IMR-90 (cell line): Measurements from ENCODE around the gene UBD. TPM values are rescaled to one million over a fixed set of nuclear protein-coding genes. Genes with fewer than 3 reads are reported as not detected.

Source experiments
- ATAC-seq: fragments of 200-7000 bp; cut with Tn5 transposase; 2 replicates; pipeline ENCODE4 v1.9.1; 2020; ENCODE audit warnings: low read depth, mild to moderate bottlenecking, moderate library complexity
- BruUV-seq: library from RNA; stranded (reverse); fragments of 400-500 nt; replicated peaks from 2 replicates; lab custom pipeline; 2021; lab: Mats Ljungman, UMichigan
- CTCF ChIA-PET: fragments of 300-600 bp; formaldehyde crosslinking; extraction: SDS; loops from one replicate; lab custom pipeline; 2021; ENCODE audit warnings: antibody characterized with exemption; lab: Yijun Ruan, JAX
- POLR2A ChIA-PET: fragments of 300-600 bp; sonication (Branson Sonifier 250); formaldehyde crosslinking; loops from one replicate; lab custom pipeline; 2022; ENCODE audit warnings: antibody characterized with exemption; ENCODE audit not compliant: unreplicated experiment; lab: Charles Lee
- DNase-seq: peaks from one replicate; pipeline ENCODE4 v3.0.0; 2013
- H2AFZ ChIP-seq: replicated peaks from 2 replicates; pipeline ENCODE3; 2013; ENCODE audit warnings: low read length, mild to moderate bottlenecking; ENCODE audit not compliant: poor library complexity
- H2AK5ac ChIP-seq: 2 replicates; pipeline ENCODE4 v1.6.1; 2013; ENCODE audit warnings: low read depth, low read length, inconsistent platforms
- H2AK9ac ChIP-seq: replicated peaks from 2 replicates; pipeline ENCODE3; 2013; ENCODE audit warnings: mild to moderate bottlenecking, low read depth, low read length, moderate library complexity; ENCODE audit not compliant: poor library complexity
- H2BK120ac ChIP-seq: 2 replicates; pipeline ENCODE4 v1.6.1; 2013; ENCODE audit warnings: low read depth, low read length, inconsistent platforms
- H2BK15ac ChIP-seq: 3 replicates; pipeline ENCODE4 v1.6.1; 2013; ENCODE audit warnings: low read depth, low read length, inconsistent platforms
- H2BK20ac ChIP-seq: 2 replicates; pipeline ENCODE4 v1.6.1; 2013; ENCODE audit warnings: low read depth, mild to moderate bottlenecking, inconsistent platforms, low read length, moderate library complexity
- H2BK5ac ChIP-seq: 2 replicates; pipeline ENCODE4 v1.6.1; 2013; ENCODE audit warnings: mild to moderate bottlenecking, low read depth, low read length, inconsistent platforms; ENCODE audit not compliant: poor library complexity, severe bottlenecking
- H3K14ac ChIP-seq: replicated peaks from 2 replicates; pipeline ENCODE4 v1.6.1; 2013; ENCODE audit warnings: low read depth, low read length, inconsistent platforms
- H3K18ac ChIP-seq: 2 replicates; pipeline ENCODE4 v1.6.1; 2013; ENCODE audit warnings: low read depth, low read length, control low read depth
- H3K23ac ChIP-seq: 2 replicates; pipeline ENCODE4 v1.6.1; 2013; ENCODE audit warnings: low read depth, low read length, inconsistent platforms
- H3K27ac ChIP-seq: 2 replicates; pipeline ENCODE4 v1.5.1; 2013; ENCODE audit warnings: mild to moderate bottlenecking, control low read depth, low read length; ENCODE audit not compliant: insufficient read depth
- H3K27me3 ChIP-seq: 2 replicates; pipeline ENCODE4 v1.6.1; 2013; ENCODE audit warnings: low read length; ENCODE audit not compliant: control insufficient read depth, insufficient read depth
- H3K36me3 ChIP-seq: 2 replicates; pipeline ENCODE4 v1.6.1; 2013; ENCODE audit warnings: low read length, mixed read lengths; ENCODE audit not compliant: control insufficient read depth, insufficient read depth
- H3K4ac ChIP-seq: 2 replicates; pipeline ENCODE4 v1.6.1; 2013; ENCODE audit warnings: low read depth, low read length, inconsistent platforms
- H3K4me1 ChIP-seq: 2 replicates; pipeline ENCODE4 v1.6.1; 2013; ENCODE audit warnings: low read length, mixed read lengths; ENCODE audit not compliant: control insufficient read depth, insufficient read depth
- H3K4me2 ChIP-seq: 2 replicates; pipeline ENCODE4 v1.6.1; 2013; ENCODE audit warnings: low read depth, mild to moderate bottlenecking, control low read depth, low read length, moderate library complexity
- H3K4me3 ChIP-seq: 2 replicates; pipeline ENCODE4 v1.5.1; 2013; ENCODE audit warnings: low read depth, mild to moderate bottlenecking, control low read depth, low read length, moderate library complexity; ENCODE audit not compliant: insufficient read depth
- H3K56ac ChIP-seq: 2 replicates; pipeline ENCODE4 v1.6.1; 2013; ENCODE audit warnings: low read length, inconsistent platforms; ENCODE audit not compliant: insufficient read depth; ENCODE audit errors: extremely low read depth
- H3K79me1 ChIP-seq, 2 experiments: 2 replicates each; pipeline ENCODE4 v1.6.1; 2013; ENCODE audit warnings: low read length in 2 of 2, inconsistent platforms in 1 of 2, low read depth in 1 of 2
- H3K9ac ChIP-seq: 2 replicates; pipeline ENCODE4 v1.6.1; 2013; ENCODE audit warnings: low read depth, low read length, control low read depth
- H3K9me1 ChIP-seq: 2 replicates; pipeline ENCODE4 v1.6.1; 2013; ENCODE audit warnings: low read length, inconsistent platforms; ENCODE audit not compliant: insufficient read depth
- H3K9me3 ChIP-seq: 2 replicates; pipeline ENCODE4 v1.6.1; 2013; ENCODE audit warnings: low read length; ENCODE audit not compliant: control insufficient read depth, insufficient read depth
- H4K20me1 ChIP-seq: 2 replicates; pipeline ENCODE4 v1.6.1; 2013; ENCODE audit warnings: low read length, inconsistent platforms; ENCODE audit not compliant: insufficient read depth
- H4K5ac ChIP-seq: 2 replicates; pipeline ENCODE4 v1.6.1; 2013; ENCODE audit warnings: mild to moderate bottlenecking, low read depth, low read length, control low read depth
- H4K8ac ChIP-seq, 2 experiments: 2 replicates each; pipeline ENCODE4 v1.6.1; 2013; ENCODE audit warnings: low read depth in 2 of 2, low read length in 2 of 2, control low read depth in 1 of 2, inconsistent platforms in 1 of 2
- H4K91ac ChIP-seq: 2 replicates; pipeline ENCODE4 v1.6.1; 2013; ENCODE audit warnings: low read depth, low read length, inconsistent platforms; ENCODE audit not compliant: insufficient read depth
- CEBPB ChIP-seq: IDR thresholded peaks from 2 replicates; pipeline ENCODE4 v1.6.1; 2012; ENCODE audit warnings: low read depth, low read length, improper control_type of control experiment
- CHD1 ChIP-seq: IDR thresholded peaks from 2 replicates; pipeline ENCODE4 v1.6.1; 2012; ENCODE audit warnings: low read depth, low read length, improper control_type of control experiment
- CTCF ChIP-seq: conservative IDR thresholded peaks from 2 replicates; pipeline ENCODE4 v1.5.1; 2012; ENCODE audit warnings: mild to moderate bottlenecking, low read depth, low read length, improper control_type of control experiment
- ELK1 ChIP-seq: fragments of 150-350 bp; IDR thresholded peaks from 2 replicates; pipeline ENCODE4 v1.6.1; 2016; ENCODE audit warnings: low read depth, mild to moderate bottlenecking, low read length, moderate library complexity, borderline replicate concordance
- FOS ChIP-seq: fragments of 150-350 bp; IDR thresholded peaks from 2 replicates; pipeline ENCODE4 v1.6.1; 2016; ENCODE audit warnings: low read depth, low read length
- MXI1 ChIP-seq: IDR thresholded peaks from 2 replicates; pipeline ENCODE4 v1.6.1; 2012; ENCODE audit warnings: low read depth, mild to moderate bottlenecking, low read length, moderate library complexity, borderline replicate concordance
- NFE2L2 ChIP-seq: fragments of 150-350 bp; IDR thresholded peaks from 2 replicates; pipeline ENCODE4 v1.6.1; 2016; ENCODE audit warnings: low read depth, mild to moderate bottlenecking, low read length
- POLR2A ChIP-seq: IDR thresholded peaks from 2 replicates; pipeline ENCODE4 v1.6.1; 2012; ENCODE audit warnings: mild to moderate bottlenecking, low read depth, low read length
- RAD21 ChIP-seq: IDR thresholded peaks from 2 replicates; pipeline ENCODE4 v1.6.1; 2012; ENCODE audit warnings: low read length, improper control_type of control experiment
- RFX5 ChIP-seq: IDR thresholded peaks from 2 replicates; pipeline ENCODE4 v1.8.0; 2012; ENCODE audit warnings: low read depth, mild to moderate bottlenecking, low read length, moderate library complexity
- SMC3 ChIP-seq: fragments of 150-350 bp; IDR thresholded peaks from 2 replicates; pipeline ENCODE4 v1.6.1; 2016; ENCODE audit warnings: low read depth, mild to moderate bottlenecking, antibody characterized with exemption, low read length, moderate library complexity
- WGBS, 2 experiments: methylation state at CpG; one replicate each; pipeline versions ENCODE4 v1.1.5 to v1.1.7; 2013; ENCODE audit warnings: missing lambda C conversion rate in 2 of 2; ENCODE audit not compliant: insufficient read length in 1 of 2; ENCODE audit errors: extremely low coverage in 2 of 2; 5-methylcytosine and 5-hydroxymethylcytosine counted together
- dilution Hi-C: fragments of 300-500 bp; cut with HindIII; formaldehyde crosslinking; loops from one replicate; pipeline ENCODE4 v1.14.3; 2018; ENCODE audit warnings: low sequenced_read_pairs; ENCODE audit not compliant: unreplicated experiment
- in situ Hi-C: fragments of 300-500 bp; cut with MboI; formaldehyde crosslinking; loops from 3 replicates; pipeline ENCODE4 v1.14.3; 2019; ENCODE audit warnings: low sequenced_read_pairs, inconsistent platforms, mixed read lengths
- intact Hi-C: fragments of 100-400 bp; cut with micrococcal nuclease; formaldehyde crosslinking; loops from 2 replicates; pipeline ENCODE4 v1.10.0; 2022
- polyA plus RNA-seq, 3 experiments: library from polyadenylated mRNA; depleted of rRNA; stranded (reverse); fragments of >200 nt; gene quantifications; 2 replicates each; pipeline ENCODE4 v1.2.3, GENCODE V29; 2012; ENCODE audit warnings: low replicate concordance in 1 of 3
- total RNA-seq: library from RNA; depleted of rRNA; stranded (reverse); fragments of >200 nt; gene quantifications from 2 replicates; pipeline ENCODE4 v1.2.3, GENCODE V29; 2012

The UBD gene
- total and polyA plus RNA-seq, 2 of the 4 experiments (the other 2 are of a cell fraction), result not detected

GRCh38 chr6:29505808-29506207 is 53.7 kb downstream of the UBD start:
- no TSS peak for BruUV-seq
- in situ Hi-C loops, result no loop called here

More at GRCh38 chr6:29505808-29506207, 53.7 kb downstream of the UBD start:
- WGBS, 2 experiments, result 51% methylated on average over 3 of the region's 3 CpGs; no CpG with 5 or more reads in 1 of the 2 experiments
- ATAC-seq (no peak), DNase-seq (no peak)
- no peak overlapping the region for H2AK5ac ChIP-seq
- no peaks in the 10 kb centered on the region for H4K20me1 ChIP-seq
- CTCF ChIA-PET, result no interaction called here
- no peaks in the 10 kb centered on the region for H3K9me1 ChIP-seq
- intact Hi-C loops (no loop called here), dilution Hi-C loops (no loop called here)
- H3K14ac ChIP-seq, result no peak overlapping the region
- TF ChIP-seq CEBPB (no peak), ELK1 (no peak), CHD1 (no peak), POLR2A (no peak), RFX5 (no peak), SMC3 (no peak), NFE2L2 (no peak), CTCF (no peak), RAD21 (no peak), MXI1 (no peak), FOS (no peak)
- H3K27ac ChIP-seq, result no peak overlapping the region
- no peak overlapping the region for H3K4me2 ChIP-seq
- no peak overlapping the region for H3K23ac ChIP-seq
- H3K27me3 ChIP-seq, result no peaks in the 10 kb centered on the region
- no peaks in the 10 kb centered on the region for H3K36me3 ChIP-seq
- H2AFZ ChIP-seq, result no peak overlapping the region
- no peak overlapping the region for H3K4ac ChIP-seq
- H3K9me3 ChIP-seq, result peaks cover 11% of the 10 kb centered on the region; the same call in 1 of the 2 replicates
- H2AK9ac ChIP-seq, result no peak overlapping the region
- no peak overlapping the region for H2BK120ac ChIP-seq
- H2BK20ac ChIP-seq, result no peak overlapping the region
- H3K4me3 ChIP-seq, result no peak overlapping the region
- H4K5ac ChIP-seq, result no peak overlapping the region
- H4K8ac ChIP-seq, result no peak overlapping the region
- no peak overlapping the region for H2BK15ac ChIP-seq
- POLR2A ChIA-PET, result no interaction called here
- no peak overlapping the region for H3K9ac ChIP-seq
- no peak overlapping the region for H2BK5ac ChIP-seq
- no peaks in the 10 kb centered on the region for H3K4me1 ChIP-seq
- H3K79me1 ChIP-seq, result no peaks in the 10 kb centered on the region
- H3K18ac ChIP-seq, result no peak overlapping the region
- no peak overlapping the region for H3K56ac ChIP-seq
- H4K91ac ChIP-seq, result no peak overlapping the region
